CD4-positive, alpha-beta T cell treated with Interleukin-15 for 4 hours (primary cell): Measurements from ENCODE around the gene PTAFR.

ENCODE experiments used
- DNase-seq: peaks from one replicate; pipeline ENCODE4 v3.0.0-alpha.2; 2020; ENCODE audit warnings: low spot score

The PTAFR gene

DNA sequence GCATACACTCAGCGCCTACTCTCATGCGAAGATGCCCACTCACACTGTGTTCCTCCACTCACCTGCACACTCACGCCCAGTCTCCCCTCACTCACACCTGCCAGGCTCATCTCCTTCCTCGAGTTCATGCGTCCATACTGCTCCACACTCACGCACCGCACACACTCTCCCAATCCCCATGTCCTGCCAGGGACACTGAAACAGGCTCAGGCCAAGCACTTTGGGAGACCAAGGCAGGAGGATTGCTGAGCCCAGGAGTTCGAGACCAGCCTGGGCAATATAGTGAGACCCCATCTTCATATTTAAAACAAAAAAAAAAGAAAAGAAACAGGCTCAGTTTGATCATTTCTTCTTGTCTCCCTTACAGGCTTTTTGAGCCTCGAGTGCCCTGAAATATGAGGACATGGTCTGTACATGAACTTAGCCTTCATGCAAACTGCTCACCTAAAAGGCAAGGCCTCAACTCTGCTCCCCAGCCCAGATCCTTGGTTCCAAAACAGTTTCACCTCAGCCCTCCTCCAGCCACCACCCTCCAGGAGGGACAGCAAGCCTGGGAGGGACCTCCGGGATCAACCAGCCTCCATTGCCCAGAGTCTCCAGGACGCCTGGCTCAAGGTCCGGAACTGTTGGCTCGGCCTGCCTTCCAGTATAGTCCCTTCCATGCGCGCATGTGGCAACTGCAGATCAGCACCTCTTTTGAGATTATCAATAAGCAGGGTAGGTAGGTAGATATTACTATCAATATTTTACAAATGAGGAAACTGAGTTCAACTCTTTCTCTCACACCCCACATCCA is 2.4 kb upstream of the PTAFR start:
- DNase-seq: no peak

DNA sequence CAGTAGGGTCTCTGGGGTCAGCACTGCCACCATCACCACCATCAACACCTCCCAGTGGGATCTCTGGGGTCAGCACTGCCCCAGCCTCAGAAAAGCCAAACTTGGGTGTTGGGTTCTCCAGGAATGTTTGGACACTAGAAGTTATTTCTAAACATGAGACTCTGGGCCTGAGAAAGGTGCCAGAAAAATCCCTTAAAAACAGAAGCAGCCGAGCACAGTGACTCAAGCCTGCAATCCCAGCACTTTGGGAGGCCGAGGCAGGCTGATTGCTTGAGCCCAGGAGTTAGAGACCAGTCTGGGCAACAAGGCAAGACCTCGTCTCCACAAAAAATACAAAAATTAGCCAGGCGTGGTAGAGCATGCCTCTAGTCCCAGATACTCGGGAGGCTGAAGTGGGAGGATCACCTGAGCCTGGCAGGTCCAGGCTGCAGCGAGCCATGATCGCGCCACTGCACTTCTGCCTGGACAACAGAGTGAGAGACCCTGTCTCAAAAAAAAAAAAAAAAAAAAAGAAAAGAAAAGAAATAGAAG is 470 bp downstream of the PTAFR start:
- DNase-seq: no peak

DNA sequence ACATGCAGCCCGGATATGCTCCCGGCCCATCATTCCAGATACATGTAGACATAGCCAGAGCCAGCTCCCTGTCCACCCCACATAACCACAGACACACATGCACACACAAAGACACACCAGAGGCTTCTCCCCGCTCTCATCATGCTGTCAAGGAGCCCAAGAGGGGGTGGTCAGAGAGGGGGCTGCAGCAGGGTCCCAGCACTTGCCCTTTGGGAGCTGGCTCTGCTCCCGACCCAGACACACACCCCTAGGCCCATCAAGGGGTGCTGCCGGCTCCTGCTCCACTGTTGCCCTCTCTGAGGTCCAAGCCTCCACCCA is 2.6 kb downstream of the PTAFR start:
- no peak for DNase-seq

DNA sequence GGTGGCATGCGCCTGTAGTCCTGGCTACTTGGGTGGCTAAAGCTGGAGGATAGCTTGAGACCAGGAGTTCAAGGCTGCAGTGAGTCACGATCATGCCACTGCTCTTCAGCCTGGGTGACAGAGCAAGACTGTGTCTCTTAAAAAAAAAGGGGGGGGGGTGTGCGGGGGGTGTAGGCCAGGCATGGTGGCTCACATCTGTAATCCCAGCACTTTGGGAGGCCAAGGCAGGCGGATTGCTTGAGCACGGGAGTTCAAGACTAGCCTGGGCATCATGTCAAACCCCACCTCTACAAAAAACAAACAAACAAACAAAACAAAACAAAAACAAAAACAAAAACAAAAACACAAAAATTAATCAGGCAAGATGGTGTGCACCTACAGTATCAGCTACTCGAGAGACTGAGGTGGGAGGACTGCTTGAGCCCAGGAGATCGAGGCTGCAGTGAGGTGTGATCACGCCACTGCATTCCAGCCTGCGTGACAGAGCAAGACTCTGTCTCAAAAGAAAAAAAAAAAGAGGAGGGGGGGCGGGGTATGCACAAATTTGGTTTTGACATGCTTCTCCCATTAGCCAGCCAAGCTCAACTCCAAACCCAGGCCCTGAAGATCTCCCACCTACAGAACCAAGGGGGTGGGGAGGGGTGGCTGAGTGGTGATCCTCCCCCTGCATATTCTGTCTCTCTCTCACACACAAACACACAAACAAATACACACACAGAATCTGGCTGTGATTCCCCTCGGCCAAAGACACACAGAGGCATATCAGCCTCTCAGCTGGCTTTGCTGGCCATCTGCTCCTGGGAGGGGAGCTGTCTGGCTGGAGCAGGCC is 3.1 kb downstream of the PTAFR start:
- DNase-seq: no peak

DNA sequence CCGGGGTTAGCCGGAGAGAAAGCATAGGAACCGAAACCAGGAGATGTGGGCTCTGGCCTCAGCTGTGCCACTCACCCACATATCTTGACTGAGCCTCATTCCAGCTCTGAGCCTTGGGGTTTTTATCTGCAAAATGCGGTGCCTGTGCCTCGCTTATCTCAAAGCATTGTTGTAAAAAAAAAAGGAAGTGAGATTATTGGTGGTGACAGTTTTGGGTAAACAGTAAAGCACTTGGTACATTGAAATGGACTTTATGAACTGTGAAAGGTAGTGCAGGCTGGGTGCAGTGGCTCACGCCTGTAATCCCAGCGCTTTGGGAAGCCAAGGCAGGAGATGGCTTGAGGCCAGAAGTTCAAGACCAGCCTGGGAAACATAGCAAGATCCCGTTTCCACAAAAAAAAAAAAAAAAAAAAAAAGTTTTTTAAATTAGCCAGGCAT is 3.8 kb downstream of the PTAFR start:
- DNase-seq: peak; percentile 12

DNA sequence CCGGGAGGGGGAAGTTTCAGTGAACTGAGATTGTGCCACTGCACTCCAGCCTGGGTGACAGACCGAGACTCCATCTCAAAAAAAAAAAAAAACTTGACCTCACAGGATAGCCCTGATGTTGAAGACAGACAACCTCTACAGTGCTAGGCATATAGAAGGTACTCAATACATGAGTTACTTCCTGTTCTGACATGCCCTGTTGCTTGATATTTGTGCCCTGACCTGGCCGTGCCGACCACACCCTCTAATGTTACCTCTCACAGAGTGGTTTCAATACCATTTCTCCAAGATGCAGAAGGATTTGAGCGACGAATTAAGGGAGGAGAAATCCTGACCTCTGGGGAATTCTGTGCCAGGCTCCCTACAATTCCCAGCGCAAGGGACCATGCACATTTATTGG is 5.2 kb downstream of the PTAFR start:
- DNase-seq: no peak

DNA sequence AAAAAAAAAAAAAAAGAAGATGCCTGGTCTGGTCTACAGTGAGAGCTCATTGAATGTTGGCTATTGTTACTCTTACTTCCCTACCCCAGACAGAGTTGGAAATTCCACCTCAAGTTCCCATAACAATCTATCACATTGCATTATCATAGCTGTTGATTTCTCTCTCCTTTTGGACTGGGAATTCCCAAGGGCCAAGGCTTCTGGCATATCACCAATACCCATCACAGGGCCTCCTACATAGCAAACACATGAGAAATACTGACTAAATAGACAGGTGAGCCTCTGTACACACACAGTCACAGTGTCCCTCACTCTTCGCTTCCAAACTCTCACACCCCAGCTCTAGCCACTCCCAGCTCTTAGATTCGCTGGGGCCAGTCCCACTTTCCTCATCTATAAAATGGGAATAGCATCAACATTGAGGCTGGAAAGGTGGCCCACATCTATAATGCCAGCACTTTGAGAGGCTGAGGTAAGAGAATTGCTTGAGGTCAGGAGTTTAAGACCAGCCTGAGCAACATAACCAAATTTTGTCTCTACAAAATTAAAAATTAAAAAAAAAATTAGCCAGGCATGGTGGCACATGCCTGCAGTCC is 6.4 kb downstream of the PTAFR start:
- DNase-seq: no peak

DNA sequence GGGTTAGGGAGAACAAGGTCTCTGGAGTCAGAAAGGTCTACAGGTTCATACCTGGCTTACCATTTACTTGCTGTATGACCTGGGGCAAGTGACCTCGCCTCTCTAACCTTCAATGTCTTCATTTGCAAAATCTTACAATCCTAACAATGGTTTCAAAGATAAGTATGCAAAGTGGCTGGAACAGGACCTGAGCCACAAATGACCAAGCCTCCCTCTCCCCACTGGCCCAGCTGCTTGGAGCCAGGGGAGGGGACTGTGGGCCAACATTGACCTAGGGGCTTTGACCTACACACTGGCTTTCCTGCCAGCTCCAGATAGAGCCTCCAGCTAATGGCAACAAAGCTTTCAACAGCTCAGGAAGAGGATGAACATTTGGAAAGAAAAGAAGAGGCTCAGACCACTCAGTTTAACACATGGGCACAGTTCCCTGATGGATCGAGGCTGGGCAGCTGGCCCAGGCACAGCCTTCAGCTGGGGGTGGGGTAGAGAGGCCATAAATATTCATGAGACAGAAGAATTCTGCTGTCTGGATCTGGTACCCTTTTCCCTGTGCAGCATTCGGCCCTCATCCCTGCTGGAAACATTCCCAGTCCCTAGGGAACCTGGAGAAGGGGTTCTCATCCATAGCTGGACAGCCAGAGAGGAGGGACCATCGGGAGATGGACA is 12.9 kb downstream of the PTAFR start:
- DNase-seq: no peak

DNA sequence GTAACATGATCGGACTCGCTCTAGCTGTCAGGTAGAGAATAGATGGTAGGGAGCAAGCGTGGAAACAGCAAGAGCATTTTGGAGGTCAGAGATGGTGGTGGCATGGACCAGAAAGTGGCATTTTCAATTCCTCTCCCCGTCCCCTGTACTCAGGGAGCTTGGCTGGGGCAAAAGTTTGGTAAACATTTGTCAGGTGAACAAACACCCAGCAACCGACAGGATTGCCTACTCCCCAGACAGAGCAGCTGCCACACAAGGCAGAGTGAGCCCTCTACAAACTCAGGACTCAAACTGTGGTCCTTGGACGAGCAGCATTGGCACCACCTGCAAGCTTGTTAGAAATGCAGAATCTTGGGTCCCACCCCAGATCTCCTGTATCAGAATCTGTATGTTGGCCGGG is 14.3 kb downstream of the PTAFR start:
- no peak for DNase-seq

DNA sequence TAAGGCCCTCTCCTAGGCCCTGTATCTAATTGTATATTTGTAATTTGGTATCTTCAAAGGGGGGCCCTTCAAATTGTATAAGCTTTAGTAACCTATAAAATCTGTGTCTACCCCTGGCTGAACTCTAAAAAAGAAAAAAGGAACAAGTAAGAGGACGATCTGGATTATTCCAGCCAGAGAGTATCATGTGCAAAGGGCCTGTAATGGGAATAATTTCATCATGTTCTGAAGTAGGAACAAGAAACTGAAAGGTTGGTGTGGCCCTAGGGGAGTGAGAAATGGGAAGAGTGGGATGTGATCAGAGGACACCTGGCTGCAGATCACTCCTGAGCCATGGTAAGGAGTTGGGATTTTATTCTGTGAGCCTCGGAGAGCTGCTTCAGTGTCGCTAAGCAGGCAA is 14.7 kb downstream of the PTAFR start:
- no peak for DNase-seq

DNA sequence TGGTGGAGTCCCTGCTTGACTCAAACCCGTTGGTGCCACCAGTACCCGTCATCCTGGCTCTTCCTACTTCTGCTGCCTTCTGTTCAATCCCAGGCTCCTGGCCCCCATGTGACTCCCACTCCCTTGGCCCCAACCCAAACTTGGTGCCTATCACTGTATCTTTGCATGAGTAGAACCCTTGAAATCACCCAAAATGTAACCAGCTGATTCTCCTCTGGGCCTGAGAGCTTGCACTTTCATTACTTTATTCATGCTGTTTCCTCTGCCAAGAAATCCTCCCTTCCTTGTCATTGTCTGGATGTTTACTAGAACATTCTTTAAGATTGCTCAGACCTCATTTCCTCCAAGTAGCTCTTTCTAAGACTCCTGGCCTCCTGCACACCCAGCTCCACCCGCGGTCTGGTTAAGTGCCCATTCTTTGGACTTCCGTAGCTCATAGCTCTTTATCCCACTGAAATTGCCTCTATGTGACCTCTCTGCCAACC is 15.7 kb downstream of the PTAFR start:
- DNase-seq: no peak

DNA sequence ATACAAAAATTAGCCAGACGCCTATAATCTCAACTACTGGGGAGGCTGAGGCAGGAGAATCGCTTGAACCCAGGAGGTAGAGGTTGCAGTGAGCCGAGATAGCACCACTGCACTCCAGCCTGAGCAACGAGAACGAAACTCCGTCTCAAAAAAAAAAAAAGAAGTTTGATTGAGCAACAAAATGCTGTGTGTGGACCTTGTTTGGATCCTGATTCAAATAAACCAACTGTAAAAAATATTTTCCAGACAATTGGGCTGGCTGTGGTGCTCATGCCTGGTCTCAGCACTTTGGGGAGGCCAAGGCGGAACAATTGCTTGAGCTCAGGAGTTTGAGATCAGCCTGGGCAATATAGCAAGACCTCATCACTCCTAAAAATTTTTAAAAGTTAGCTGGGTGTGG is 16.8 kb downstream of the PTAFR start:
- DNase-seq: no peak

DNA sequence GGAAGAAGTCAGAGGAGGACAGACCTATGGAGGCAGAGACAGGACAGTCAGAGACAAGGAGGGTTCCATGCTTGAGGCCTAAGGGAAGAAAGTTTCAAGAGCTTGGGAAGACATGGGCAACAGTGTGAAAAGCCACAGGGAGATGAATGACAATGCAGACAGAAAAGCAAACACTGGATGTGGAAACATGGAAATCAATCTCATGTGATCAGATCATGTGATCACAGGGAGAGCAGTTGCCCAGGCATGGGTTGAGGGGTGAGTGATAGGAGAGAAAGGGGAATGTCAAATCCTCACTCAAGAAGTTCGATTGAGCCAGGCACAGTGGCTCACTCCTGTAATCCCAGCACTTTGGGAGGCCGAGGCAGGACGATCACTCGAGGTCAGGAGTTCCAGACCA is 17.2 kb downstream of the PTAFR start:
- no peak for DNase-seq

DNA sequence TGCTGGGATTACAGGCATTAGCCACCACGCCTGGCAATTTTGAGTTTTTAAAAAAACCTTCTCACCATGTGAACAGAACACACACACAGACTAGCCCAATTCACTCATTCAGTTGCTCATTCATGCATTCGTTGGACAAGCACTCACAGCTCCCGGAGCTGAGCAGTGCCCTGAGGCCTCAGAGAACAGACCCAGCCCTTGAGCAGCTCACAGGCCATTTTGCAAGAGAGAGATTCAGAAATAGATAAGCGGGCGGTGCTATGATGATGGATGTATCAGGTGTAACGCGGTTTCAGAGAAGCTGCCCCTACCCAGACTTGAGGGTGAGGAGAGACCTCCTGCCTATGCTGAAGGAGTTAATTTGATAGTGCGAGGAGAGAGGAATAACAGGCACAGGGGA is 18.6 kb downstream of the PTAFR start:
- no peak for DNase-seq

DNA sequence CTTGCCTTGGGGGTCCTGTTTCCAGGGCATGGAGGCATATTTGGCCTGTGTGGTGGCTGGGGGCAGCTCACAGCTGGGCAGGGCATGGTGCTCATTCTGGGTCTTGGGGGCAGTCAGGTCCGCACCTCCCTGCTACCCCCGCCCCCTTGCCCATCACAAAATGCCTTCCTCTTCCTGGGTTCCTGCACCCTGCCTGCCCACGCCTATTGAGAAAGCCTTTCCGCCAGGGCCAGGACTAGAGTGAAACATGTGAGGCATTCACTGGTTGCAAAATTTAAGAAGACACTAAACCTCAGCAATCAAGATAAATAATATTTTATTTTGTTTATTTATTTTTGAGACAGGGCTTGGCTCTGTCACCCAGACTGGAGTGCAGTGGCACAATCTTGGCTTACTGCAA is 19.7 kb downstream of the PTAFR start:
- DNase-seq: no peak

DNA sequence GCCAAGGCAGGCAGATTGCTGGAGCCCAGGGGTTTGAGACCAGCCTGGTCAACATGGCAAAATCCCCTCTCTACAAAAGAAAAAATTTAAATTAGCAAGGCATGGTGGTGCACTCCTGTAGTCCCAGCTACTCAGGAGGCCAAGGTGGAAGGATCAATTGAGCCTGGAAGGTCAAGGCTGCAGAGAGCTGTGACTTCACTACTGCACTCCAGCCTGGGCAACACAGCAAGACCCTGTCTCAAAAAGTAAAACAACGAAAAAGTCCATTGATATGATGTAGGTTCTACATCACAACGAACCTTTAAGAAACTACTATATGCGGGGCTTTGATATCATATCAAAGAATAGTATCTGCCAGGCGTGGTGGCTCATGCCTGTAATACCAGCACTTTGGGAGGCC is 20.9 kb downstream of the PTAFR start:
- no peak for DNase-seq

DNA sequence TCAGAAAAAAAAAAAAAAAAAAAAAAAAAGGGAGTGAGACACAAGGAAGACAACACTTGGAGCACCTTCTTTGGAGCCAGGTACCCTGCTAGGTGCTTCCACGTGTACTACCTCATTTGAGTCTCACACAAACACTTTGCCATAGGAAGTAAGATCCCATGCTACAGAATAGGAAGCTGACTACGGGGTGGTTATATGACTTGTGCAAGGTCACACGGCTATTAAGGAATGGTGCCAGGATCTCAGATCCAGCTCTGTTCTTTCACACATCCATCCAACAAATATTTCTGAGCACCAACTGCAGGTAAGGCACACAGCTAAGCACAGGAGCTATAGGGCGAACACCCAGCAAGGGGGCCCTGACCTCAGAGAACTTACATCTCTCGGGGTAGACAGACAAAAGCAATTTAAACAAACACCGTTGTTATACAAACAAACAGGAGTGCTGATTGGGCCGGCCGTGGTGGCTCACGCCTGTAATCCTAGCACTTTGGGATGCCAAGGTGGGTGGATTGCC is 22.4 kb downstream of the PTAFR start:
- no peak for DNase-seq

DNA sequence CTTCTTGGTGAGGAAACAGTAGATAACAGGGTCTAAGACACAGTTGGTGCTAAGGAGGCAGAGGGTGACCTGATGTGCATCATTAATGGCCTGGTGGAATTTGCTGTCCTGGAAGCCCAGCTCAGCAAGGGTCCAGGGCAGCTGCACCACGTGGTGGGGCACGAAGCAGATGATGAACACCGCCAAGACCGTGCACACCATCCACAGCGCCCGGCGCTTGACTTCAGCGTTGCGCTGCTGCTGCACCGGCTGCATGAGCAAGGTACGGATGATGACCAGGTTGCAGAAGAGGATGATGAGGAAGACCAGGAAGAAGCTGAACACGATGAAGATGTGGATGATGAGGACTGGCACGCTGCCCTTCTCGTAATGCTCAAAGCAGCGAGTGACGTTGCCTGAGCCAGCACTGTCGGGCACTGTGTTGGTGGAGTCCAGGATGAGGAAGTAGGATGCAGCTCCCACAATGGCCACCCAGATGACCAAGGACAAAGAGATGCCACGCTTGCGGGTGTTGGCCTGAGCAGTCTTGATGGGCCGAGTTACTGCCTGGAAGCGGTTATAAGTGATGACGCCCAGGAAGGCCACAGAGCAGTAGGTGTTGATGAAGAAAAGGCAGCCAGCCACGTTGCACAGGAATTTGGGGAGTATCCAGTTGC is 26.2 kb downstream of the PTAFR start:
- no peak for DNase-seq

DNA sequence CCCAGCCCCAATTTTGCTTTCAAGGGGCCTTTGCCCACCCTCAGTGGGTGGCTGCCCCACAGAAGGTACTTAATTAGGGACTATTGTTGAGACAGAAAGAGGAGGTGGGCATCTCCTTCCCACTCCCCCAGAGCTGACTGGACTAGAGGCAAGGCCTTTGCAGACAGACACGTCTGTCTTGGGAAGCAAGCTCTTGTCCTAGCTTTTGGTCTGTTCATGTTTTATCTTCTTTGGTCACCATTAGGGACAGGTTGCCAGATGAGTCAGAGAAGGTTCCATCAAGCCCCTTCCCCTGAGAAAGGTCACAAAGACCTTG is 27.7 kb downstream of the PTAFR start:
- no peak for DNase-seq

DNA sequence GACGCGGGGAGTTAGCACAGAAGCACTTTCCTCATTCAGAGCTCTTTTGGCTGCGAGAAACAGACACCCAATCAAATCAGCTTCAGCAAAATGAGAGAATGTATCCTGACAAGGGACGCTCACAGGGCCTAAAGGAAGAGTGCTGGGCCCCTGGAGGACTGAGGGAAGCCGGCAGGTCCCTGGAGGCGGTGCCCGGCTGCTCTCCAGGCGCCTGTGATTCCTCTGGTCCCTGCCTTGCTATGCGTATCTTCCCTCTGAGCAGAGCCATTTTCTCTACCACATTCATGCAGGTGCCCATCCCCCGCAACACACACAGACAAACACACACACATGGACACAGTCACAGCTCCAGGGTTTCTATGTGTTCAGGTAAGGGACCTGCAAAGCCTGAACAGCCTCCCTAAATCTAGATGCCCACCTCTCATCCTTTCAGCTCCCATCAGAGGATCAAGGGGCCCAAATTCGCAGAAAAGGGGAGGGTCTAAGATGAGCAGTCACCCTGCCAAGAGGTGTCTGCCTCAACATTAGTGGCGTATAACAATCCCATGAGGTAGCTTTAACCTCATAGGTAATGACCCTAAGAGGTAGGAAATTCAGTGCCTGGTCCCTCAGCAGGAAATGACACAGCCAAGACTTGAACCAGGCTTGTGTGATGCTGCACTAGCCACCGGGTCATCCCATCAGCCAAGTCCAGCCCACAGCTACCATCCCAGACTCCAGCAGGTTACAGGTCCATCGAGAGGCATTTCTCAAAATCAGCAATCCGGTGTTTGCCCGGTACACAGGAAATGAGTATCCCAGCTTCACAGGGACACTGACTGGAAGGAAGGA is 29.0 kb downstream of the PTAFR start:
- DNase-seq: no peak

DNA sequence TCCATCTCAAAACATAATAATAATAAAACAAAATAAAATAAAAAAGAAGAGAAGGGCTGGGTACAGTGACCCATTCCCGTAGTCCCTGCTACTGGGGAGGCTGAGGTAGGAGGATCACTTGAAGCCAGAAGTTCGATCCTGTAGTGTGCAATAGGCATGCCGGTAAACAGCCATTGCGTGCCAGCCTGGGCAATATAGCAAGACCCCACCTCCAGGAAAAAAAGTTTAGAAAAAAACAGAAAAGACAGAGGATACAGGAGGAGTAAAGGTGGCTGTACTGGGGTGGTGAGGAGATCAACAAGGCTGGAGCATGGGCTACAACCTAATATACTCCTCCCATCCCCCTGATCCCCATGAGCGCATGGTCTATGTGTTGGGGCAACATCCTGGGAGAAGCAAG is 30.8 kb downstream of the PTAFR start:
- no peak for DNase-seq
